Kidney (tissue), 14 donors: ENCODE results near the gene ARHGAP18. TPM values are rescaled to one million over a fixed set of nuclear protein-coding genes. Genes with fewer than 3 reads are reported as not detected.

ENCODE experiments used
- DNase-seq, 5 donors: peaks; one replicate each; pipeline ENCODE4 v3.0.0-alpha.2; 2013 to 2020
- FAIRE-seq: peaks from 2 replicates; lab custom pipeline; 2012; peaks lifted over from hg19 to GRCh38; lab: Jason Lieb, UNC
- H3K27ac ChIP-seq, 2 donors: one replicate each; pipeline ENCODE4 v1.7.0; 2013; ENCODE audit warnings: low read depth in 2 of 2, low read length in 2 of 2, inconsistent platforms in 1 of 2
- H3K27me3 ChIP-seq: one replicate; pipeline ENCODE4 v1.7.1; 2013; ENCODE audit warnings: low read length, inconsistent platforms; ENCODE audit not compliant: control insufficient read depth, insufficient read depth
- H3K36me3 ChIP-seq, 3 donors: one replicate each; pipeline versions ENCODE4 v1.7.0 to v1.7.1; 2013; ENCODE audit warnings: low read length in 3 of 3, control low read depth in 1 of 3, inconsistent platforms in 1 of 3; ENCODE audit not compliant: insufficient read depth in 3 of 3, control insufficient read depth in 2 of 3
- H3K4me1 ChIP-seq, 3 donors: one replicate each; pipeline versions ENCODE4 v1.7.0 to v1.7.1; 2013; ENCODE audit warnings: low read length in 3 of 3, inconsistent platforms in 1 of 3, low read depth in 1 of 3; ENCODE audit not compliant: control insufficient read depth in 2 of 3, insufficient read depth in 2 of 3
- H3K4me3 ChIP-seq, 3 donors: one replicate each; pipeline versions ENCODE4 v1.7.0 to v1.8.1; 2013; ENCODE audit warnings: low read length in 3 of 3, control low read depth in 1 of 3, inconsistent platforms in 1 of 3
- H3K9ac ChIP-seq, 3 donors: one replicate each; pipeline versions ENCODE4 v1.7.0 to v1.7.1; 2013; ENCODE audit warnings: low read length in 3 of 3, control low read depth in 1 of 3, inconsistent platforms in 1 of 3
- H3K9me3 ChIP-seq, 3 donors: one replicate each; pipeline versions ENCODE4 v1.7.0 to v1.7.1; 2013; ENCODE audit warnings: low read length in 3 of 3, control low read depth in 1 of 3, inconsistent platforms in 1 of 3; ENCODE audit not compliant: control insufficient read depth in 2 of 3, insufficient read depth in 1 of 3
- CTCF ChIP-seq: IDR thresholded peaks from 3 replicates; pipeline ENCODE4 v1.5.1; 2012; ENCODE audit warnings: mild to moderate bottlenecking, moderate library complexity, borderline replicate concordance; ENCODE audit not compliant: insufficient read depth; ENCODE audit errors: extremely low read depth
- intact Hi-C: fragments of 100-400 bp; cut with DNase I; formaldehyde crosslinking; loops from one replicate; pipeline ENCODE4 v1.11.1; 2022
- polyA plus RNA-seq: library from polyadenylated mRNA; stranded (reverse); fragments of 350-450 nt; fragmentation: Illumina TruSeq; extraction: RNeasy Lipid Tissue Mini Kit (QIAGEN cat#74804); gene quantifications from one replicate; pipeline ENCODE4 v1.2.3, GENCODE V29; 2014; ENCODE audit warnings: low read depth, low replicate concordance; ENCODE audit not compliant: insufficient read depth
- total RNA-seq: library from RNA; stranded (reverse); fragmentation: NEBNext Ultra II Directional; extraction: Animal tissue kit (Norgen Biotek cat#: 25700); gene quantifications from one replicate; pipeline ENCODE4 v1.2.1, GENCODE V29; 2021
- donor health status: control.
- donor health status: control.
- donor health status: control.
- donor health status: control.
- donor health status: control.
- donor health status: DM: yes; HTN: yes; CAD: no.
- donor health status: Normal renal cell carcinoma (clear cell type).

Gene ARHGAP18
- total and polyA plus RNA-seq, 2 donors from 2014 or later: 26.5 to 39.8 TPM

DNA sequence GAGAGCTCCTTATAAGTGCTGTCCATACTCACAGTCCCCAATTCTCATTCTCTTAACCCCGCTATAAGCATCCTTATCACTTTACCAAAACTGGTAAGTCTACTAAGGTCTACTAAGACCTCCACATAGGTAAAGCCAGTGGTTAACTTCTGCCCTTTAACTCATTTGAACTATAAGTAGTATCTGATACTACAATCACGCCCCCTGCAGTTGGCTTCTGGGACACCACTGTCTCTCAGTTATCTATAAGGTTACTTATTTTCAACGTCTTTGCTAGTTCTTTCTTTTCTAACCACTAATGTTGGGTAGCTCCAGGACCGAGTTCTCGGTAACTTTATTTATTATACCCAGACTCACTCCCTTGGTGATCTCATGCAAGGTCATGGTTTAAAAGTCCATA is 142.6 kb downstream of the ARHGAP18 start:
- FAIRE-seq (no peak), DNase-seq (no peak)
- Histone ChIP-seq H3K4me3 (no peak overlapping the region), H3K9me3 (no peaks in the 10 kb centered on the region), H3K36me3 (no peaks in the 10 kb centered on the region), H3K27ac (no peak overlapping the region), H3K9ac (no peak overlapping the region), H3K4me1 (no peaks in the 10 kb centered on the region), H3K27me3 (no peaks in the 10 kb centered on the region)
- TF ChIP-seq CTCF: peak; percentile 10
- intact Hi-C loops: no loop called here

DNA sequence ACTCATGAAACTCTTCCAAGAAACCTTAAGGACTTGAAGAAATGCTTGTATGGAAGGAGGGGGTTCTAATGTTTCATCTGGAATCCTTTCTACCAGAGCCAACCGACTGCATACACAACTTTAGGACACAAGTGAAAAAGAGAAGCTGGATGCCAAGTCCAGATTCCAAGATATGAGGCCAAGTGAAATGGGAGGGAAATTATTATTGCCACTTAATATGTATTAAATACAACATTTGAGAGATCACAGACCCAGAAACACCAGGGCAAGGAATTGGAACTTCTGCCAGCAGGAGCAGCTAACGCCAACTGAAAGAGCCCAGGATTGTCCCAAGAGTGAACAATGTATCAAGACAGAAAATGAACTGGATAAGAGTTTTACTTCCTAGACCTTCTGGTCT is 144.2 kb downstream of the ARHGAP18 start:
- H3K27ac ChIP-seq: no peak overlapping the region
- H3K9ac ChIP-seq: no peak overlapping the region
- DNase-seq (no peak), FAIRE-seq (no peak)
- TF ChIP-seq CTCF: no peak
- intact Hi-C loops: no loop called here
- H3K4me3 ChIP-seq: no peak overlapping the region
- H3K4me1 ChIP-seq: no peaks in the 10 kb centered on the region
- H3K27me3 ChIP-seq: no peaks in the 10 kb centered on the region
- no peaks in the 10 kb centered on the region for H3K36me3 ChIP-seq
- no peaks in the 10 kb centered on the region for H3K9me3 ChIP-seq

GRCh38 chr6:129565366-129565765 is 144.6 kb downstream of the ARHGAP18 start:
- Histone ChIP-seq H3K9ac (no peak overlapping the region), H3K4me3 (no peak overlapping the region), H3K9me3 (no peaks in the 10 kb centered on the region), H3K4me1 (no peaks in the 10 kb centered on the region), H3K27ac (no peak overlapping the region), H3K36me3 (no peaks in the 10 kb centered on the region), H3K27me3 (no peaks in the 10 kb centered on the region)
- no peak for FAIRE-seq
- intact Hi-C loops: no loop called here
- DNase-seq: no peak
- TF ChIP-seq CTCF: no peak

DNA sequence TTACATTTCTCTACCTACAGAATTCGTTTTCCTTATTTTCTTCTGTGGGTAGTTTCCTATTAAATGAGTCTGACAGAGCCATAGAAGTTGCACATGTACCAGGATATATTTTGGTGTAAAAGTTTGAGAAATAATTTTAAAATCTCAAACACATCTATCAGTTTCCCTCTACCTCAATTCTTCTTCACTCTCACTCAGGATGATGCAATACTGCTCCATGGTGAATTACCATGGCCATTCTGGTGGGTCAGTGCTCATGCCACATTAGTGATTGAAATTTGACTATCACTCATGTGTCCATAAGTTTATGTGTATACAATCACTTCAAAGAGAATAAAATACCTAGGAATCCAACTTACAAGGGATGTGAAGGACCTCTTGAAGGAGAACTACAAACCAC is 151.7 kb downstream of the ARHGAP18 start:
- Histone ChIP-seq H3K9ac (no peak overlapping the region), H3K36me3 (no peaks in the 10 kb centered on the region), H3K27me3 (no peaks in the 10 kb centered on the region), H3K4me3 (no peak overlapping the region), H3K4me1 (no peaks in the 10 kb centered on the region), H3K9me3 (no peaks in the 10 kb centered on the region), H3K27ac (no peak overlapping the region)
- FAIRE-seq (no peak), DNase-seq (no peak)
- intact Hi-C loops: no loop called here
- TF ChIP-seq CTCF: no peak
